Endothelial cell (in vitro differentiated cells): ENCODE data around the gene MASP1. TPM values are rescaled to one million over a fixed set of nuclear protein-coding genes. Genes with fewer than 3 reads are reported as not detected.

Source experiments
- DNase-seq: peaks from one replicate; pipeline ENCODE4 v3.0.0; 2021; ENCODE audit warnings: low spot score
- H3K27ac Mint-ChIP-seq: one replicate; pipeline ENCODE4 v1.8.0; 2021; ENCODE audit warnings: mixed read lengths, inconsistent platforms; ENCODE audit not compliant: unreplicated experiment
- H3K27me3 Mint-ChIP-seq: one replicate; pipeline ENCODE4 v1.8.0; 2021; ENCODE audit warnings: mild to moderate bottlenecking, moderate library complexity, mixed read lengths, inconsistent platforms; ENCODE audit not compliant: unreplicated experiment
- H3K36me3 Mint-ChIP-seq: one replicate; pipeline ENCODE4 v1.8.0; 2021; ENCODE audit warnings: mild to moderate bottlenecking, low read depth, mixed read lengths, inconsistent platforms; ENCODE audit not compliant: unreplicated experiment
- H3K4me1 Mint-ChIP-seq: one replicate; pipeline ENCODE4 v1.8.0; 2021; ENCODE audit warnings: mild to moderate bottlenecking, mixed read lengths, inconsistent platforms; ENCODE audit not compliant: unreplicated experiment
- H3K4me3 Mint-ChIP-seq: one replicate; pipeline ENCODE4 v1.8.0; 2021; ENCODE audit warnings: mild to moderate bottlenecking, mixed read lengths, inconsistent platforms; ENCODE audit not compliant: unreplicated experiment
- H3K9me3 Mint-ChIP-seq: one replicate; pipeline ENCODE4 v1.8.0; 2021; ENCODE audit warnings: mixed read lengths, inconsistent platforms; ENCODE audit not compliant: unreplicated experiment
- CTCF ChIP-seq: fragments of 200-600 bp; sonication (generic); IDR thresholded peaks from one replicate; pipeline ENCODE4 v1.5.0; 2021; ENCODE audit warnings: antibody characterized with exemption; ENCODE audit not compliant: unreplicated experiment
- total RNA-seq: library from RNA; stranded (reverse); fragmentation: NEBNext Ultra II Directional; extraction: Animal tissue kit (Norgen Biotek cat#: 25700); gene quantifications from one replicate; pipeline ENCODE4 v1.2.1, GENCODE V29; 2021; ENCODE audit not compliant: unreplicated experiment

The MASP1 gene
- total RNA-seq, 1 donor from 2014 or later = 0.56 TPM

GRCh38 chr3:187257471-187257870, 34.1 kb downstream of the MASP1 start:
- no peak for DNase-seq
- Mint-ChIP-seq H3K27ac (no peak overlapping the region), H3K4me3 (no peak overlapping the region), H3K36me3 (no peaks in the 10 kb centered on the region), H3K4me1 (no peaks in the 10 kb centered on the region), H3K9me3 (no peaks in the 10 kb centered on the region), H3K27me3 (peaks cover 2% of the 10 kb centered on the region)
- TF ChIP-seq CTCF = no peak

- Mint-ChIP-seq H3K4me1 (no peaks in the 10 kb centered on the region), H3K27ac (no peak overlapping the region), H3K4me3 (no peak overlapping the region), H3K27me3 (peaks cover 2% of the 10 kb centered on the region), H3K9me3 (no peaks in the 10 kb centered on the region), H3K36me3 (no peaks in the 10 kb centered on the region)
- peak; percentile 15 for TF ChIP-seq CTCF
- DNase-seq = no peak
Observed at GRCh38 chr3:187256051-187256616, 35.4 kb downstream of the MASP1 start.

- Mint-ChIP-seq H3K36me3 (no peaks in the 10 kb centered on the region), H3K4me3 (no peak overlapping the region), H3K27ac (no peak overlapping the region), H3K4me1 (no peaks in the 10 kb centered on the region), H3K27me3 (peaks cover 2% of the 10 kb centered on the region), H3K9me3 (no peaks in the 10 kb centered on the region)
- no peak for DNase-seq
- no peak for TF ChIP-seq CTCF
Observed at GRCh38 chr3:187255314-187255713, 36.2 kb downstream of the MASP1 start.

- no peaks in the 10 kb centered on the region for H3K36me3 Mint-ChIP-seq
- peaks cover 2% of the 10 kb centered on the region for H3K4me1 Mint-ChIP-seq
- no peak for DNase-seq
- H3K9me3 Mint-ChIP-seq = no peaks in the 10 kb centered on the region
- H3K27me3 Mint-ChIP-seq = peaks cover 2% of the 10 kb centered on the region
- H3K27ac Mint-ChIP-seq = no peak overlapping the region
- no peak for TF ChIP-seq CTCF
- H3K4me3 Mint-ChIP-seq = no peak overlapping the region
Observed at GRCh38 chr3:187252311-187252710, 39.2 kb downstream of the MASP1 start.

GRCh38 chr3:187251599-187251998, 39.9 kb downstream of the MASP1 start:
- Mint-ChIP-seq H3K36me3 (no peaks in the 10 kb centered on the region), H3K27ac (no peak overlapping the region), H3K4me1 (peaks cover 4% of the 10 kb centered on the region), H3K27me3 (peaks cover 2% of the 10 kb centered on the region), H3K9me3 (no peaks in the 10 kb centered on the region), H3K4me3 (no peak overlapping the region)
- no peak for DNase-seq
- no peak for TF ChIP-seq CTCF
